Muscle of leg (tissue), 16 donors: ENCODE measurements around the gene RNF41. TPM values are rescaled to one million over a fixed set of nuclear protein-coding genes. Genes with fewer than 3 reads are reported as not detected.
"Not testable (repeated sequence)": the region's sequence is repeated elsewhere in the genome, so short reads cannot be mapped to it uniquely, and the experiment has no call there.

Experiments used
- DNase-seq: peaks from one replicate; pipeline ENCODE4 v3.0.0; 2013
- H3K27ac ChIP-seq: one replicate; pipeline ENCODE4 v1.5.1; 2013; ENCODE audit warnings: mild to moderate bottlenecking, low read length, control low read depth
- H3K27me3 ChIP-seq: one replicate; pipeline ENCODE4 v1.6.1; 2013; ENCODE audit warnings: low read length; ENCODE audit not compliant: control insufficient read depth, insufficient read depth
- H3K36me3 ChIP-seq: one replicate; pipeline ENCODE4 v1.6.1; 2013; ENCODE audit warnings: low read length; ENCODE audit not compliant: control insufficient read depth, insufficient read depth
- H3K4me1 ChIP-seq: one replicate; pipeline ENCODE4 v1.6.1; 2013; ENCODE audit warnings: low read length; ENCODE audit not compliant: control insufficient read depth, insufficient read depth
- H3K4me3 ChIP-seq: one replicate; pipeline ENCODE4 v1.5.1; 2013; ENCODE audit warnings: low read length, control low read depth
- H3K9me3 ChIP-seq: replicated peaks from 2 replicates; pipeline ENCODE4 v1.6.1; 2013; ENCODE audit warnings: low read depth, low read length; ENCODE audit not compliant: control insufficient read depth
- WGBS: methylation state at CpG from one replicate; pipeline ENCODE4 v1.1.5; 2013; ENCODE audit warnings: missing lambda C conversion rate; ENCODE audit not compliant: insufficient coverage; 5-methylcytosine and 5-hydroxymethylcytosine counted together
- long read RNA-seq, 11 donors: transcript quantifications; one replicate each; lab custom pipeline, GENCODE V29; 2026
- polyA plus RNA-seq, 8 donors: library from polyadenylated mRNA; unstranded; fragments of 120-200 nt; gene quantifications; one replicate each; pipeline versions ENCODE4 v1.2.1 to v1.2.3, GENCODE V29; 2013; ENCODE audit warnings: inconsistent platforms in 1 of 8, low replicate concordance in 1 of 8; ENCODE audit not compliant: insufficient read length in 8 of 8, insufficient read depth in 1 of 8
- total RNA-seq: library from RNA; stranded (reverse); fragments of 120-200 nt; gene quantifications from one replicate; pipeline ENCODE4 v1.2.4, GENCODE V29; 2013

The RNF41 gene
- total RNA-seq (47.5 TPM), polyA plus RNA-seq (10 to 100 TPM; 35.5 to 49.3 (median 44.1) TPM)
- long read RNA-seq, donor 1, full-length matches to known transcripts = 4 of 11 reads
- long read RNA-seq, donor 1, partial matches to known transcripts = 7 of 11 reads
- long read RNA-seq, donor 1, other reads (novel, unspliced or antisense) = 0 of 11 reads
- long read RNA-seq, donor 2, full-length matches to known transcripts = 2 of 7 reads
- long read RNA-seq, donor 2, partial matches to known transcripts = 5 of 7 reads
- long read RNA-seq, donor 2, other reads (novel, unspliced or antisense) = 0 of 7 reads
- long read RNA-seq, donor 3, full-length matches to known transcripts = 11 of 59 reads
- long read RNA-seq, donor 3, partial matches to known transcripts = 48 of 59 reads
- long read RNA-seq, donor 3, other reads (novel, unspliced or antisense) = 0 of 59 reads
- long read RNA-seq, donor 4, full-length matches to known transcripts = 4 of 4 reads
- long read RNA-seq, donor 4, partial matches to known transcripts = 0 of 4 reads
- long read RNA-seq, donor 4, other reads (novel, unspliced or antisense) = 0 of 4 reads
- long read RNA-seq, donor 5, full-length matches to known transcripts = 27 of 135 reads
- long read RNA-seq, donor 5, partial matches to known transcripts = 108 of 135 reads
- long read RNA-seq, donor 5, other reads (novel, unspliced or antisense) = 0 of 135 reads
- long read RNA-seq, donor 6, full-length matches to known transcripts = 14 of 90 reads
- long read RNA-seq, donor 6, partial matches to known transcripts = 69 of 90 reads
- long read RNA-seq, donor 6, other reads (novel, unspliced or antisense) = 7 of 90 reads
- long read RNA-seq, donor 7, full-length matches to known transcripts = 9 of 9 reads
- long read RNA-seq, donor 7, partial matches to known transcripts = 0 of 9 reads
- long read RNA-seq, donor 7, other reads (novel, unspliced or antisense) = 0 of 9 reads
- long read RNA-seq, donor 8, full-length matches to known transcripts = 7 of 39 reads
- long read RNA-seq, donor 8, partial matches to known transcripts = 32 of 39 reads
- long read RNA-seq, donor 8, other reads (novel, unspliced or antisense) = 0 of 39 reads
- long read RNA-seq, donor 9, full-length matches to known transcripts = 11 of 11 reads
- long read RNA-seq, donor 9, partial matches to known transcripts = 0 of 11 reads
- long read RNA-seq, donor 9, other reads (novel, unspliced or antisense) = 0 of 11 reads
- long read RNA-seq, donor 10, full-length matches to known transcripts = 14 of 14 reads
- long read RNA-seq, donor 10, partial matches to known transcripts = 0 of 14 reads
- long read RNA-seq, donor 10, other reads (novel, unspliced or antisense) = 0 of 14 reads
- long read RNA-seq, donor 11, full-length matches to known transcripts = 6 of 6 reads
- long read RNA-seq, donor 11, partial matches to known transcripts = 0 of 6 reads
- long read RNA-seq, donor 11, other reads (novel, unspliced or antisense) = 0 of 6 reads

DNA sequence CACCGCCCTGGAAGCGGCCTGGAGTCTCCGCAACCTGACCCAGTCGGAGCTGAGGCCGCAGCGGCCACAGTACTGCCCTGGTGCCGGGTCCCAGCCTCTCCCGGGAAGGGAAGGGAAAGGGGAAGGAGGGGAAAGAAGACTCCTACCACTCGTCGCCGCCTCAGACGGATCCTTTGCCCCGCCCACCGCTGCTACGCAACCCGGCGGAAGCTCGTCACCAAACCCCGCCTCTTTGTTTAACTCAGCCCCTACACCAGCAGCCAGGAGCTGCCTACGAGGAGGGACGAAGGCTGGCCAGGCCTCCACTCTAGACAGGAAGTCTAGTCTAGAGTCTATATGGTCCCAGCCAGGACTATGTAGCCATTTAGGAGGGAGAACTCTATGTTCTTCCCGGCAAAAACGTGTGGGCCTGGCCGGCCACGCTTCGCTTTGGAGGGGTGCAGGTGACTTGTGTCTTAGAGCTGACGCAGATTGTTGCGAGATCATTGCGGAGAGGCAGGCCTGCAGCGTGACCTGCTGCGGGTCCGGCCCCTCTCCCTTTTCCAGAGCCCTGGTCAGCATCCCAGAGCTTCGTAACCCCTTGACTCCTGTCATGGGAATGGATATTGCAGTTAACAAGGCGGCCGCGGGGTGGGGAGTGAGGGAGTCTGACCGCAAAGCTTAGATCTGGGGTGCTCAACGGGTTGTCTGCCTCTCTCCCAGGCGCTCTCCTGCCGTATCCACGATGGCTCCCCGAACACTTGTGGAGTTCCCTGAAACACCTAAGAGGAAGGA, at the start of gene RNF41:
Gene RNF41, minus strand, starts transcription at position 166 of the 774 bp plus-strand sequence. CDS start 7,875 bp downstream, outside the sequence.
- no peaks in the 10 kb centered on the region for H3K27me3 ChIP-seq
- H3K36me3 ChIP-seq = peaks cover 9% of the 10 kb centered on the region
- peak; percentile 99 for DNase-seq
- no peaks in the 10 kb centered on the region for H3K9me3 ChIP-seq
- H3K27ac ChIP-seq = peak within 1 kb of the TSS; percentile 99
- H3K4me3 ChIP-seq = peak within 1 kb of the TSS; percentile 97
- 0% methylated on average over 17 of the region's 42 CpGs for WGBS
- peaks cover 38% of the 10 kb centered on the region for H3K4me1 ChIP-seq

DNA sequence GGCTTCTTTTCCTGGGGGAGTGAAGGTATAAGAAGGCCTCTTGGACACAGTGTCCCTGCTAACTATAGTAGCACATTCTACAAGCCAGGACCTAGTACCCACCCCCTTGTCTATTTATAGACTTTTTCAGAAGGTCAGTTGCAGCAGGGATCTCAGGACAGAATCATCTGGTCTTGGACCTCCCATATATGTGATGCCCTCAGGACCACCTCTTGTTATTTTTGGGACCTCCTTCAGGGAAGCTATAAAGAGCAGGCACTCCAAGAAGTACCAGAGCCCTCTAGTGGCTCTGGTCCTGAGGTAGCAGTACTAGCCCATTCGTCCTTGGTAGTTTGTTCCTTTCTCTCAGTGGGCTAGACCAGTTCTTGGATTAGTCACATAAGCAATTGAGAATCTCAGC, 49.3 kb upstream of the RNF41 start:
- H3K4me3 ChIP-seq = no peak overlapping the region
- DNase-seq = peak; percentile 61
- H3K4me1 ChIP-seq = peaks cover 14% of the 10 kb centered on the region
- H3K36me3 ChIP-seq = peaks cover 65% of the 10 kb centered on the region
- H3K27me3 ChIP-seq = no peaks in the 10 kb centered on the region
- peak overlapping the region; percentile 57 for H3K27ac ChIP-seq
- WGBS = 0% methylated on average over 1 of the region's 1 CpG
- no peaks in the 10 kb centered on the region for H3K9me3 ChIP-seq

DNA sequence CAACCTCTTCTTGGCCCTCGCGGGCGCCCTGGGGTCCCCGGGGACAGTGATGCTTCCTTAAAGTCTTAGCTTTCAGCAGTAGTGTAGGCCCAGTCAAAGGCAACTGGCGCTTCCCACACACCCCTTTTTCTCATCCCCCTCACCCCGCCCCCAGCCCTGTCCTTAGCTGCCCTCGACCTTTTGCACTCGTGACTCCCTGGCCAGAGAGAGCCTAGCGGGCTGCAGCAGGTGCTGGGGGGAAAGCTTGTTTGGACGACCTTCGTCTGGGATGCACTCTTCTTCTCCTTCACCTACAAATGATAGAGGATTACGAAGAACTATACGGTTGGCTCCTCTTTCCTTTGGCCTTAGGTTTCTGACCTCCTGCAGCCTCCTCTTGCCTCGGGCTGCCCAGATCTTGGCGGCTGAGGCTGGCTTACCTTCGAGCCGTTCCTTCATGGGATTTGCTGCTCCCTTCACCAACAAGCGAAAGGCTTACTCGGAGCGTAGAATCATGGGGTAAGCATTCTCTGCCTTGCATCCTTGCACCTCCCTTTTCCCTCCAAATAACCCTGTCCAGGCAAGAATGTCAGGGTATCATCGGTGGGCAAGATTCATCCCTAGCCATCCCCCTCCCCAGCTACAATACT, 45.8 kb upstream of the RNF41 start:
- peaks cover 31% of the 10 kb centered on the region for H3K36me3 ChIP-seq
- peaks cover 14% of the 10 kb centered on the region for H3K4me1 ChIP-seq
- peak overlapping the region; percentile 86 for H3K27ac ChIP-seq
- no peaks in the 10 kb centered on the region for H3K27me3 ChIP-seq
- no peak for DNase-seq
- 25% methylated on average over 13 of the region's 21 CpGs for WGBS
- H3K9me3 ChIP-seq = no peaks in the 10 kb centered on the region
- peak overlapping the region; percentile 74 for H3K4me3 ChIP-seq

DNA sequence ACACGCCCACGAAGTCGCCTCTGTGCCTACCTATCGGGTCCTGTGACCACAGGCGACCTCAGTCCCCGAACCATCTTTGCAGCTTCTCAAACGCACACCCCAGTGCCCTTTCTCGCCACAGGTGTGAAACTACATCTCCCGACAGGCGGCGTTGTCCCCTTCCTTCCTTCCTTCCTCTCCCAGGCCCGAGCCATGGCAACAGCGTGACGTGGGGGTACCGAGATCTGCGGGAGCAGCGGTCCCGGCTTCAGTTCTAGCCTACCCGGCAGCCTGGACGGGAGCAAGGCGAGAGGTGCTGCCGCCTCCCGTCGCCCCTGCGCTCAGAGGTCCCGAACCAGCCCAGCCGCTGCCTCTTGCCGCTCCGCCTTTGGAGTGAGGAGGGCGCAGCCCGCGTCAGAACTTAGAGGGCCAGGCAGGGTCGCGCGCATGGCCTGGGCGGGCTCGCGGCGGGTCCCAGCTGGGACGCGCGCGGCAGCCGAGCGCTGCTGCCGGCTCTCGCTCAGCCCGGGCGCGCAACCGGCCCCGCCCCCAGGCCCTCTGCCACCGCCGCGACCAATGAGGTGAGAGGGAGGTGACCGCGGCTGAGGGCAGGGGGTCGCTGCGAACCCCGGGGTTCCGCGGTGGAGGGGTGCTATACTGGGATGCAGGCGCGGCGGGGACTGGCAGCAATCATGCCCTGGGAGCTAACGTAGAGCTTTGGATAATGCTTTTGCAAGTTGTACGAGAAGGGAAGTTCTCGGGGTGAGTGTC, 45.1 kb upstream of the RNF41 start, which contains the start of gene COQ10A:
Gene COQ10A, plus strand, starts transcription at position 250 of the 750 bp plus-strand sequence. Its CDS starts 177 bp downstream, at position 427.
- H3K9me3 ChIP-seq = no peaks in the 10 kb centered on the region
- no peaks in the 10 kb centered on the region for H3K27me3 ChIP-seq
- H3K27ac ChIP-seq = peak within 1 kb of the TSS; percentile 98
- under 1% methylated on average over 67 of the region's 68 CpGs for WGBS
- peak; percentile 95 for DNase-seq
- H3K4me1 ChIP-seq = peaks cover 17% of the 10 kb centered on the region
- H3K4me3 ChIP-seq = peak within 1 kb of the TSS; percentile 74
- peaks cover 26% of the 10 kb centered on the region for H3K36me3 ChIP-seq

DNA sequence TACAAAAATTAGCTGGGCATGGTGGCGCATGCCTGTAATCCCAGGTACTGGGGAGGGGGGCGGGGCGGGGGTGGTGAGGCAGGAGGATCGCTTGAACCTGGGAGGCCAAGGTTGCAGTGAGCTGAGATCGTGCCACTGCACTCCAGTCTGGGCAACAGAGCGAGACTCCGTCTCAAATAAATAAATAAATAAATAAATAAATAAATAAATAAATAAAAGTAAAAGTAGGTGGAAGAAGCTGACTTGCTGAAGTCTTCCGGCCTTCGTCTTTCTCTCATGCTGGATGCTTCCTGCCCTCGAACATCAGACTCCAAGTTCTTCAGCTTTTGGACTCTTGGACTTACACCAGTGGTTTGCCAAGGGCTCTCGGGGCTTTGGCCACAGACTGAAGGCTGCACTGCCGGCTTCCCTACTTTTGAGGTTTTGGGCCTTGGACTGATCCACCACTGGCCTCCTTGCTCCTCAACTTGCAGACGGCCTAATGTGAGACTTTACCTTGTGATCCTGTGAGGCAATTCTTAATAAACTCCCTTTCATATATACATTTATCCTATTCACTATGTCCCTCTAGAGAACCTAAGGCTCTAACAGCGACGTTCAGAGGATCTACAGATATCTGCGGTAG, 44.5 kb upstream of the RNF41 start:
- Histone ChIP-seq H3K27ac (peak overlapping the region; percentile 98), H3K36me3 (peaks cover 21% of the 10 kb centered on the region), H3K4me3 (peak overlapping the region; percentile 74), H3K4me1 (peaks cover 17% of the 10 kb centered on the region)
- WGBS = 63% methylated on average over 13 of the region's 16 CpGs
- H3K9me3 ChIP-seq, DNase-seq, H3K27me3 ChIP-seq: not testable (repeated sequence)

DNA sequence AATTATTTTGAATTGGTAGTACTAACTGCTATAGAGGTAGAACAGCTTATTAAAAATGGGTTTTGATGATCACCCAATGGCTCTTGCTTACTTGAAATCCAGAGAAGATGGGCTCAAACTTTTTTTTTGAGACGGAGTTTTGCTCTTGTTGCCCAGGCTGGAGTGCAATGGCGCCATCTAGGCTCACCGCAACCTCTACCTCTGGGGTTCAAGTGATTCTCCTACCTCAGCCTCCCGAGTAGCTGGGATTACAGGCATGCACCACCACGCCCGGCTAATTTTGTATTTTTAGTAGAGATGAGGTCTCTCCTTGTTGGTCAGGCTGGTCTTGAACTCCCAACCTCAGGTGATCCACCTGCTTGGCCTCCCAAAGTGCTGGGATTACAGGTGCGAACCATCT, 41.2 kb upstream of the RNF41 start:
- H3K27me3 ChIP-seq, DNase-seq, H3K36me3 ChIP-seq, H3K9me3 ChIP-seq, H3K4me3 ChIP-seq, H3K27ac ChIP-seq: not testable (repeated sequence)
- 78% methylated on average over 4 of the region's 7 CpGs for WGBS
- H3K4me1 ChIP-seq = peaks cover 31% of the 10 kb centered on the region

DNA sequence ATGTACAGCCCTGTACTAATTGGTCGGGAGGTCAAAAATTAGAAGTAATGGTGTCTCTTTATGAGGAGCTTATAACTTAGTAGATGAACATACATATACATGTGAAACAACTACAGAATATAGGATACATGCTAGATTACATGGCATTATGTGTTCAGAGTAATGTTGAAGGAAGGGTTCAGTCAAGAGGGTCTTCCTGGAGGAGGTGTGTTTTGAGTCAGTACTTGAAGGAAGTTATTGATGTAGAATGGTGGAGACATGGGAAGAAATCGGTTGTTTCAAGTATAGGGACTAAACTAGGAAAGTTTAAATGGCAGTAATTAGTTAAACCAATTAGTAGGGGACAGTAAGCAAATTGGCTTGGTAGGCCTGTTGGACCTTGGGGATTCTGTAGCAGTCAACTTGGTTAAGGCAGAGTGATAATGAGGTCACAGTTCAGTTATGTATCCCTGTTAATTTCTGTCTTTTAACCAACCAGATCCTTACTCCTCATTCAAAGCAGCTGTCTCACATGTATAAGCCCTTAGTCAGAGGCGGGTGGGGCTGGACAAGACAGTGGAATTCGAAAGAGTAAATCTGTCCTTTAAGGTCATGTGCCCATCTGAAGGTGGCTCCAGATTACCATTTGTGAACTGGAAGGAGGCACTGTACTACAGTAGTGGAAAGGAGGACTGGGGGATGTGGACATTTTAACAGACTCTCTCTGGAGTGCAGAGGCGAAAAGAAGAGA, 39.9 kb upstream of the RNF41 start:
- peaks cover 5% of the 10 kb centered on the region for H3K36me3 ChIP-seq
- DNase-seq = peak; percentile 35
- WGBS = 69% methylated on average over 2 of the region's 5 CpGs
- H3K27ac ChIP-seq = peak overlapping the region; percentile 66
- peaks cover 34% of the 10 kb centered on the region for H3K4me1 ChIP-seq
- no peak overlapping the region for H3K4me3 ChIP-seq
- H3K9me3 ChIP-seq = no peaks in the 10 kb centered on the region
- no peaks in the 10 kb centered on the region for H3K27me3 ChIP-seq
